GM12878 (cell line): ENCODE data around the gene LLCFC1. TPM values are rescaled to one million over a fixed set of nuclear protein-coding genes. Genes with fewer than 3 reads are reported as not detected.

Experiments
- ATAC-seq: fragments of 200-7000 bp; cut with Tn5 transposase; 3 replicates; pipeline ENCODE4 v1.9.1; 2020; ENCODE audit warnings: mild to moderate bottlenecking, moderate library complexity
- BruUV-seq: library from RNA; stranded (reverse); fragments of 400-500 nt; replicated peaks from 2 replicates; lab custom pipeline; 2021; lab: Mats Ljungman, UMichigan
- CTCF ChIA-PET: fragments of 300-600 bp; sonication (Branson Sonifier 250); formaldehyde crosslinking; extraction: SDS; loops from one replicate; lab custom pipeline; 2021; ENCODE audit warnings: inconsistent platforms; lab: Yijun Ruan, JAX
- POLR2A ChIA-PET: fragments of 350-600 bp; formaldehyde crosslinking; extraction: SDS; loops from one replicate; lab custom pipeline; 2021; ENCODE audit warnings: inconsistent platforms; lab: Charles Lee
- RAD21 ChIA-PET: fragments of 300-600 bp; sonication (Branson Sonifier 250); formaldehyde crosslinking; loops from one replicate; lab custom pipeline; 2023; ENCODE audit warnings: antibody characterized with exemption; ENCODE audit not compliant: unreplicated experiment; lab: Charles Lee
- SMC1A ChIA-PET: fragments of 300-600 bp; sonication (Branson Sonifier 250); formaldehyde crosslinking; loops from one replicate; lab custom pipeline; 2023; ENCODE audit not compliant: unreplicated experiment, uncharacterized antibody; lab: Charles Lee
- DNase-seq: peaks from one replicate; pipeline ENCODE4 v3.0.0-alpha.2; 2011; ENCODE audit warnings: low read depth, low spot score
- FAIRE-seq: peaks from 3 replicates; lab custom pipeline; 2011; peaks lifted over from hg19 to GRCh38; lab: Jason Lieb, UNC
- H2AFZ ChIP-seq: 2 replicates; pipeline ENCODE4 v1.6.0; 2011; ENCODE audit warnings: low read depth, low read length, control low read depth; ENCODE audit not compliant: control insufficient read depth
- H3K27ac ChIP-seq: 2 replicates; pipeline ENCODE4 v1.5.1; 2011; ENCODE audit warnings: control low read depth; ENCODE audit not compliant: control insufficient read depth, insufficient read depth
- H3K27me3 ChIP-seq, 2 experiments: replicated peaks in 1 of 2; 2 replicates each; pipeline versions ENCODE4 v1.6.0 to v1.6.1; 2011; ENCODE audit warnings: low read length in 1 of 2; ENCODE audit not compliant: control insufficient read depth in 2 of 2, insufficient read depth in 2 of 2
- H3K36me3 ChIP-seq, 2 experiments: 2 replicates each; pipeline ENCODE4 v1.5.1; 2011; ENCODE audit warnings: low read length in 1 of 2; ENCODE audit not compliant: control insufficient read depth in 2 of 2, insufficient read depth in 2 of 2
- H3K4me1 ChIP-seq: 2 replicates; pipeline ENCODE4 v1.6.1; 2011; ENCODE audit warnings: mild to moderate bottlenecking, low read length, moderate library complexity, mixed read lengths; ENCODE audit not compliant: control insufficient read depth, insufficient read depth
- H3K4me2 ChIP-seq: 2 replicates; pipeline ENCODE4 v1.6.0; 2011; ENCODE audit warnings: control low read depth; ENCODE audit not compliant: control insufficient read depth, insufficient read depth
- H3K4me3 ChIP-seq: fragments of 200-600 bp; sonication (generic); 2 replicates; pipeline ENCODE4 v1.5.1; 2016
- H3K79me2 ChIP-seq: 2 replicates; pipeline ENCODE4 v1.6.0; 2011; ENCODE audit warnings: low read length; ENCODE audit not compliant: control insufficient read depth, insufficient read depth
- H3K9ac ChIP-seq: 2 replicates; pipeline ENCODE4 v1.8.0; 2011; ENCODE audit warnings: low read length, control low read depth, mixed read lengths; ENCODE audit not compliant: control insufficient read depth, insufficient read depth
- H3K9me3 ChIP-seq: replicated peaks from 3 replicates; pipeline ENCODE4 v1.5.1; 2011; ENCODE audit warnings: mild to moderate bottlenecking, low read length; ENCODE audit not compliant: control insufficient read depth, insufficient read depth
- H4K20me1 ChIP-seq: 2 replicates; pipeline ENCODE4 v1.6.0; 2011; ENCODE audit not compliant: control insufficient read depth, insufficient read depth
- BCL11A ChIP-seq: IDR thresholded peaks from 2 replicates; pipeline ENCODE4 v1.6.1; 2011; ENCODE audit warnings: low read depth, low read length
- CBX5 ChIP-seq: sonication (generic); IDR thresholded peaks from 2 replicates; pipeline ENCODE4 v1.6.1; 2016; ENCODE audit warnings: low read depth, moderate library complexity, mild to moderate bottlenecking, inconsistent platforms
- HDGF ChIP-seq: fragments of 450-650 bp; IDR thresholded peaks from 2 replicates; pipeline ENCODE4 v1.6.1; 2016; ENCODE audit warnings: antibody characterized with exemption
- NFIC ChIP-seq: IDR thresholded peaks from 2 replicates; pipeline ENCODE4 v1.6.1; 2012; ENCODE audit warnings: low read depth, mild to moderate bottlenecking, inconsistent platforms, low read length, moderate library complexity
- NFYB ChIP-seq: IDR thresholded peaks from 2 replicates; pipeline ENCODE4 v1.6.1; 2011; ENCODE audit warnings: low read depth, mild to moderate bottlenecking, low read length, improper control_type of control experiment, moderate library complexity; ENCODE audit not compliant: insufficient read depth
- PAX8 ChIP-seq: fragments of 450-650 bp; IDR thresholded peaks from 2 replicates; pipeline ENCODE4 v1.6.1; 2017; ENCODE audit warnings: mild to moderate bottlenecking, moderate library complexity
- RAD51 ChIP-seq: fragments of 450-650 bp; IDR thresholded peaks from 2 replicates; pipeline ENCODE4 v1.6.1; 2016; ENCODE audit warnings: moderate library complexity, mild to moderate bottlenecking, inconsistent platforms
- SMARCA5 ChIP-seq: fragments of 450-650 bp; IDR thresholded peaks from 2 replicates; pipeline ENCODE4 v1.6.1; 2017; ENCODE audit warnings: mild to moderate bottlenecking
- SRF ChIP-seq, 2 experiments: IDR thresholded peaks; 2 replicates each; pipeline ENCODE4 v1.6.1; 2011; ENCODE audit warnings: low read depth in 2 of 2, low read length in 2 of 2, mild to moderate bottlenecking in 1 of 2, moderate library complexity in 1 of 2
- TAF1 ChIP-seq: IDR thresholded peaks from 2 replicates; pipeline ENCODE4 v1.6.1; 2011; ENCODE audit warnings: mild to moderate bottlenecking, low read depth, low read length, borderline replicate concordance
- TCF12 ChIP-seq: IDR thresholded peaks from 2 replicates; pipeline ENCODE4 v1.6.1; 2011; ENCODE audit warnings: low read depth, mild to moderate bottlenecking, low read length
- WRNIP1 ChIP-seq: IDR thresholded peaks from 2 replicates; pipeline ENCODE4 v1.6.1; 2011; ENCODE audit warnings: low read depth, low read length, improper control_type of control experiment, borderline replicate concordance
- ZBTB40 ChIP-seq: fragments of 450-650 bp; IDR thresholded peaks from 2 replicates; pipeline ENCODE4 v1.6.1; 2016; ENCODE audit warnings: mild to moderate bottlenecking, moderate library complexity, borderline replicate concordance
- WGBS: methylation state at CpG from one replicate; pipeline ENCODE4 v1.1.6; 2016; ENCODE audit warnings: low lambda C conversion rate; ENCODE audit not compliant: insufficient replicate concordance, insufficient coverage; ENCODE audit errors: missing lambda C conversion rate; 5-methylcytosine and 5-hydroxymethylcytosine counted together
- in situ Hi-C: fragments of 300-500 bp; cut with MboI; formaldehyde crosslinking; loops from 9 replicates; pipeline ENCODE4 v1.14.3; 2018; ENCODE audit warnings: mixed read lengths
- intact Hi-C: fragments of 100-400 bp; cut with micrococcal nuclease; formaldehyde crosslinking; loops from one replicate; pipeline ENCODE4 v1.14.2; 2022; ENCODE audit not compliant: unreplicated experiment
- polyA plus RNA-seq, 11 experiments: library from polyadenylated mRNA; depleted of rRNA in 4 of 11; unstranded in 6 of 11; stranded (reverse) in 5 of 11; fragments of >200 nt; fragmentation: Nextera tagmentation in 4 of 11; fragmentation: Illumina TruSeq in 1 of 11; extraction: Ambion mirVana in 4 of 11; extraction: Trizol in 1 of 11; gene quantifications; 1 replicate in 1 of 11; 2 replicates in 10 of 11; pipeline versions ENCODE4 v1.2.1 to v1.2.3, GENCODE V29; 2011 to 2016; ENCODE audit warnings: inconsistent platforms in 2 of 11, missing spikeins in 2 of 11, low read depth in 1 of 11
- total RNA-seq, 4 experiments: library from RNA; depleted of rRNA in 3 of 4; stranded (reverse); fragments of >200 nt in 3 of 4; fragmentation: Illumina TruSeq in 1 of 4; extraction: Trizol in 1 of 4; gene quantifications; 2 replicates each; pipeline versions ENCODE4 v1.2.1 to v1.2.3, GENCODE V29; 2013 to 2021
- TF ChIP-seq, protein P1 (sequence below): IDR thresholded peaks from 2 replicates; pipeline ENCODE4 v1.6.1; 2011; ENCODE audit warnings: low read depth, low read length, improper control_type of control experiment, borderline replicate concordance
- TF ChIP-seq, protein P2 (sequence below), 3 experiments: IDR thresholded peaks in 2 of 3; conservative IDR thresholded peaks in 1 of 3; 2 replicates each; pipeline ENCODE4 v1.5.1; 2011; ENCODE audit warnings: low read depth in 3 of 3, low read length in 3 of 3, mild to moderate bottlenecking in 3 of 3, control low read depth in 2 of 3, moderate library complexity in 2 of 3, inconsistent platforms in 1 of 3, mixed read lengths in 1 of 3; ENCODE audit not compliant: control insufficient read depth in 2 of 3, insufficient read depth in 1 of 3; ENCODE audit errors: extremely low read depth in 1 of 3
- TF ChIP-seq, protein P3 (sequence below): IDR thresholded peaks from 2 replicates; pipeline ENCODE4 v1.6.1; 2011; ENCODE audit warnings: mild to moderate bottlenecking, low read depth, low read length, moderate library complexity; ENCODE audit not compliant: insufficient replicate concordance

The LLCFC1 gene
- total and polyA plus RNA-seq, 10 of the 15 experiments (the other 5 are each of a cell fraction or from before 2014, with no cell fraction given) = not detected

GRCh38 chr7:142896151-142896550 is 43.1 kb upstream of the LLCFC1 start:
- H3K9ac ChIP-seq = no peak overlapping the region
- intact Hi-C loops = no loop called here
- no peaks in the 10 kb centered on the region for H3K36me3 ChIP-seq
- no peak overlapping the region for H3K4me2 ChIP-seq
- H4K20me1 ChIP-seq = no peaks in the 10 kb centered on the region
- no peak overlapping the region for H3K4me3 ChIP-seq
- 34% methylated on average over 3 of the region's 3 CpGs for WGBS
- DNase-seq (no peak), ATAC-seq (no peak), FAIRE-seq (no peak)
- no peak overlapping the region for H3K27ac ChIP-seq
- SMC1A ChIA-PET = interaction anchor here (0.7 kb wide), 1 partner anchor 1209 kb away, joined by 3 read pairs; no protein-coding TSS in a partner anchor
- H2AFZ ChIP-seq = no peak overlapping the region
- POLR2A ChIA-PET = no interaction called here
- no peaks in the 10 kb centered on the region for H3K79me2 ChIP-seq
- no peaks in the 10 kb centered on the region for H3K4me1 ChIP-seq
- no peaks in the 10 kb centered on the region for H3K9me3 ChIP-seq
- RAD21 ChIA-PET = no interaction called here
- no peak for TF ChIP-seq CBX5
- no peak for TF ChIP-seq NFIC
- no peak for TF ChIP-seq TAF1
- no peak for TF ChIP-seq SMARCA5
- no peak for TF ChIP-seq NFYB
- no peak for TF ChIP-seq WRNIP1
- TF ChIP-seq, protein P1, sequence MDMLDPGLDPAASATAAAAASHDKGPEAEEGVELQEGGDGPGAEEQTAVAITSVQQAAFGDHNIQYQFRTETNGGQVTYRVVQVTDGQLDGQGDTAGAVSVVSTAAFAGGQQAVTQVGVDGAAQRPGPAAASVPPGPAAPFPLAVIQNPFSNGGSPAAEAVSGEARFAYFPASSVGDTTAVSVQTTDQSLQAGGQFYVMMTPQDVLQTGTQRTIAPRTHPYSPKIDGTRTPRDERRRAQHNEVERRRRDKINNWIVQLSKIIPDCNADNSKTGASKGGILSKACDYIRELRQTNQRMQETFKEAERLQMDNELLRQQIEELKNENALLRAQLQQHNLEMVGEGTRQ = no peak
- TF ChIP-seq HDGF = no peak
- TF ChIP-seq, protein P2, sequence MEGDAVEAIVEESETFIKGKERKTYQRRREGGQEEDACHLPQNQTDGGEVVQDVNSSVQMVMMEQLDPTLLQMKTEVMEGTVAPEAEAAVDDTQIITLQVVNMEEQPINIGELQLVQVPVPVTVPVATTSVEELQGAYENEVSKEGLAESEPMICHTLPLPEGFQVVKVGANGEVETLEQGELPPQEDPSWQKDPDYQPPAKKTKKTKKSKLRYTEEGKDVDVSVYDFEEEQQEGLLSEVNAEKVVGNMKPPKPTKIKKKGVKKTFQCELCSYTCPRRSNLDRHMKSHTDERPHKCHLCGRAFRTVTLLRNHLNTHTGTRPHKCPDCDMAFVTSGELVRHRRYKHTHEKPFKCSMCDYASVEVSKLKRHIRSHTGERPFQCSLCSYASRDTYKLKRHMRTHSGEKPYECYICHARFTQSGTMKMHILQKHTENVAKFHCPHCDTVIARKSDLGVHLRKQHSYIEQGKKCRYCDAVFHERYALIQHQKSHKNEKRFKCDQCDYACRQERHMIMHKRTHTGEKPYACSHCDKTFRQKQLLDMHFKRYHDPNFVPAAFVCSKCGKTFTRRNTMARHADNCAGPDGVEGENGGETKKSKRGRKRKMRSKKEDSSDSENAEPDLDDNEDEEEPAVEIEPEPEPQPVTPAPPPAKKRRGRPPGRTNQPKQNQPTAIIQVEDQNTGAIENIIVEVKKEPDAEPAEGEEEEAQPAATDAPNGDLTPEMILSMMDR (IDR thresholded peaks at IDR 0.05 in 2 of 3, conservative IDR thresholded peaks at IDR 0.05 in 1 of 3; ENCODE audit: control insufficient read depth in 2 of 3, extremely low read depth in 1 of 3, insufficient read depth in 1 of 3, low read depth in 3 of 3, low read length in 3 of 3) = no peak
- TF ChIP-seq RAD51 = no peak
- TF ChIP-seq SRF (IDR thresholded peaks at IDR 0.05; ENCODE audit: low read depth in 2 of 2, low read length in 2 of 2) = no peak
- no peak for TF ChIP-seq PAX8
- no peak for TF ChIP-seq BCL11A
- TF ChIP-seq TCF12 = no peak
- TF ChIP-seq ZBTB40 = no peak
- TF ChIP-seq, protein P3, sequence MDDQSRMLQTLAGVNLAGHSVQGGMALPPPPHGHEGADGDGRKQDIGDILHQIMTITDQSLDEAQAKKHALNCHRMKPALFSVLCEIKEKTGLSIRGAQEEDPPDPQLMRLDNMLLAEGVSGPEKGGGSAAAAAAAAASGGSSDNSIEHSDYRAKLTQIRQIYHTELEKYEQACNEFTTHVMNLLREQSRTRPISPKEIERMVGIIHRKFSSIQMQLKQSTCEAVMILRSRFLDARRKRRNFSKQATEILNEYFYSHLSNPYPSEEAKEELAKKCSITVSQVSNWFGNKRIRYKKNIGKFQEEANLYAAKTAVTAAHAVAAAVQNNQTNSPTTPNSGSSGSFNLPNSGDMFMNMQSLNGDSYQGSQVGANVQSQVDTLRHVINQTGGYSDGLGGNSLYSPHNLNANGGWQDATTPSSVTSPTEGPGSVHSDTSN = no peak
- no TSS peak for BruUV-seq
- CTCF ChIA-PET = interaction anchor here (0.6 to 1.7 kb wide), 2 partner anchors 21 to 107 kb away, joined by 3 to 5 read pairs; no protein-coding TSS in a partner anchor
- in situ Hi-C loops = no loop called here
- H3K27me3 ChIP-seq = peaks cover 0 to 3% of the 10 kb centered on the region in 2 experiments; a peak in 3 of 4 replicates
